Chondrocyte (in vitro differentiated cells): ENCODE data around the gene KCNQ1OT1. TPM values are rescaled to one million over a fixed set of nuclear protein-coding genes. Genes with fewer than 3 reads are reported as not detected.

Source experiments
- DNase-seq: peaks from one replicate; pipeline ENCODE4 v3.0.0; 2021; ENCODE audit warnings: mixed read lengths, low spot score
- H3K27ac Mint-ChIP-seq: one replicate; pipeline ENCODE4 v1.8.0; 2021; ENCODE audit warnings: mild to moderate bottlenecking, moderate library complexity, mixed read lengths; ENCODE audit not compliant: unreplicated experiment
- H3K27me3 Mint-ChIP-seq: 2 replicates; pipeline ENCODE4 v1.8.0; 2021; ENCODE audit warnings: low read depth, mixed read lengths
- H3K36me3 Mint-ChIP-seq: 2 replicates; pipeline ENCODE4 v1.8.0; 2021; ENCODE audit warnings: low read depth, mixed read lengths
- H3K4me1 Mint-ChIP-seq: 2 replicates; pipeline ENCODE4 v1.8.0; 2021; ENCODE audit warnings: low read depth, mild to moderate bottlenecking, mixed read lengths
- H3K4me3 Mint-ChIP-seq: one replicate; pipeline ENCODE4 v1.8.0; 2021; ENCODE audit warnings: mild to moderate bottlenecking, moderate library complexity, mixed read lengths; ENCODE audit not compliant: unreplicated experiment
- H3K9me3 Mint-ChIP-seq: 2 replicates; pipeline ENCODE4 v1.8.0; 2021; ENCODE audit warnings: low read depth, mixed read lengths
- CTCF ChIP-seq: fragments of 200-600 bp; sonication (generic); IDR thresholded peaks from 2 replicates; pipeline ENCODE4 v1.5.0; 2021; ENCODE audit warnings: antibody characterized with exemption, mild to moderate bottlenecking, moderate library complexity
- total RNA-seq: library from RNA; stranded (reverse); gene quantifications from 3 replicates; pipeline ENCODE4 v1.2.1, GENCODE V29; 2021

KCNQ1OT1 gene
- total RNA-seq, 1 donor from 2014 or later, result 2.5 TPM

GRCh38 chr11:2742201-2742600 is 42.4 kb upstream of the KCNQ1OT1 start:
- no peaks in the 10 kb centered on the region for H3K27me3 Mint-ChIP-seq
- H3K36me3 Mint-ChIP-seq, result no peaks in the 10 kb centered on the region
- H3K4me3 Mint-ChIP-seq, result no peak overlapping the region
- H3K27ac Mint-ChIP-seq, result peak overlapping the region; percentile 45
- TF ChIP-seq CTCF, result no peak
- H3K4me1 Mint-ChIP-seq, result peaks cover 21% of the 10 kb centered on the region
- peak; percentile 59 for DNase-seq
- H3K9me3 Mint-ChIP-seq, result no peaks in the 10 kb centered on the region

GRCh38 chr11:2741377-2742131 is 41.8 kb upstream of the KCNQ1OT1 start:
- H3K36me3 Mint-ChIP-seq, result no peaks in the 10 kb centered on the region
- TF ChIP-seq CTCF, result no peak
- H3K27ac Mint-ChIP-seq, result peak overlapping the region; percentile 45
- peaks cover 21% of the 10 kb centered on the region for H3K4me1 Mint-ChIP-seq
- no peak overlapping the region for H3K4me3 Mint-ChIP-seq
- no peaks in the 10 kb centered on the region for H3K9me3 Mint-ChIP-seq
- DNase-seq, result peak; percentile 84
- H3K27me3 Mint-ChIP-seq, result no peaks in the 10 kb centered on the region

- no peak for TF ChIP-seq CTCF
- Mint-ChIP-seq H3K9me3 (no peaks in the 10 kb centered on the region), H3K27me3 (no peaks in the 10 kb centered on the region), H3K4me1 (peaks cover 21% of the 10 kb centered on the region), H3K4me3 (no peak overlapping the region), H3K27ac (no peak overlapping the region), H3K36me3 (no peaks in the 10 kb centered on the region)
- DNase-seq, result peak; percentile 72
Observed at GRCh38 chr11:2741006-2741376, 41.2 kb upstream of the KCNQ1OT1 start.

- DNase-seq, result peak; percentile 67
- peaks cover 21% of the 10 kb centered on the region for H3K4me1 Mint-ChIP-seq
- H3K27ac Mint-ChIP-seq, result no peak overlapping the region
- H3K27me3 Mint-ChIP-seq, result no peaks in the 10 kb centered on the region
- TF ChIP-seq CTCF, result no peak
- no peaks in the 10 kb centered on the region for H3K36me3 Mint-ChIP-seq
- no peak overlapping the region for H3K4me3 Mint-ChIP-seq
- no peaks in the 10 kb centered on the region for H3K9me3 Mint-ChIP-seq
Observed at GRCh38 chr11:2740275-2740940, 40.6 kb upstream of the KCNQ1OT1 start.

- Mint-ChIP-seq H3K36me3 (no peaks in the 10 kb centered on the region), H3K4me1 (peaks cover 21% of the 10 kb centered on the region), H3K9me3 (no peaks in the 10 kb centered on the region), H3K27me3 (no peaks in the 10 kb centered on the region), H3K4me3 (no peak overlapping the region), H3K27ac (no peak overlapping the region)
- TF ChIP-seq CTCF, result no peak
- DNase-seq, result peak; percentile 80
Observed at GRCh38 chr11:2739531-2740274, 39.9 kb upstream of the KCNQ1OT1 start.
